Gastrocnemius medialis (tissue), 4 donors: Measurements from ENCODE around the gene COPS9. TPM values are rescaled to one million over a fixed set of nuclear protein-coding genes. Genes with fewer than 3 reads are reported as not detected.

Source experiments
- ATAC-seq, 2 donors: fragments of 150-250 bp; one replicate each; pipeline ENCODE4 v1.9.1; 2016
- DNase-seq, 2 donors: peaks; one replicate each; pipeline ENCODE4 v3.0.0-alpha.2; 2019
- H3K27ac ChIP-seq, 4 donors: fragments of 200-600 bp; sonication (generic); 1 replicate in 1 of 4; 2 replicates in 3 of 4; pipeline ENCODE4 v1.5.1; 2016 to 2018; ENCODE audit warnings: mild to moderate bottlenecking in 2 of 4, moderate library complexity in 1 of 4
- H3K27me3 ChIP-seq, 3 donors: fragments of 200-600 bp; sonication (generic) in 2 of 3; 1 replicate in 1 of 3; 2 replicates in 2 of 3; pipeline versions ENCODE4 v1.5.1 to v1.6.0; 2016 to 2019; ENCODE audit warnings: mild to moderate bottlenecking in 1 of 3, moderate library complexity in 1 of 3
- H3K36me3 ChIP-seq, 2 donors: fragments of 200-600 bp; sonication (generic) in 1 of 2; one replicate each; pipeline ENCODE4 v1.5.1; 2017 to 2018
- H3K4me1 ChIP-seq, 2 donors: fragments of 200-600 bp; sonication (generic) in 1 of 2; one replicate each; pipeline ENCODE4 v1.5.1; 2016 to 2017; ENCODE audit warnings: mild to moderate bottlenecking in 2 of 2
- H3K4me3 ChIP-seq, 4 donors: fragments of 200-600 bp; sonication (generic) in 3 of 4; 1 replicate in 1 of 4; 2 replicates in 3 of 4; pipeline ENCODE4 v1.5.1; 2016 to 2019; ENCODE audit warnings: mild to moderate bottlenecking in 2 of 4
- H3K9me3 ChIP-seq, 3 donors: fragments of 200-600 bp; sonication (generic) in 2 of 3; 1 replicate in 1 of 3; 2 replicates in 2 of 3; pipeline ENCODE4 v1.5.1; 2016 to 2019
- CTCF ChIP-seq, 5 experiments: fragments of 450-650 bp in 3 of 5; fragments of 200-600 bp in 2 of 5; sonication (generic) in 2 of 5; IDR thresholded peaks in 4 of 5; conservative IDR thresholded peaks in 1 of 5; 1 replicate in 4 of 5; 2 replicates in 1 of 5; pipeline ENCODE4 v1.5.1; 2016 to 2019; ENCODE audit warnings: antibody characterized with exemption in 5 of 5, mild to moderate bottlenecking in 3 of 5, moderate library complexity in 3 of 5
- POLR2A ChIP-seq, 2 donors: fragments of 450-650 bp; IDR thresholded peaks; one replicate each; pipeline ENCODE4 v1.6.1; 2017; ENCODE audit warnings: antibody characterized with exemption in 2 of 2, mild to moderate bottlenecking in 2 of 2, moderate library complexity in 2 of 2
- in situ Hi-C, 4 donors: fragments of 200-750 bp; cut with MboI; loops; one replicate each; pipeline versions ENCODE4 v1.15.0 to v1.8.0; 2017; ENCODE audit warnings: low sequenced_read_pairs in 4 of 4
- intact Hi-C: fragments of 100-400 bp; cut with DNase I; formaldehyde crosslinking; loops from one replicate; pipeline ENCODE4 v1.15.1; 2023; ENCODE audit warnings: low total_unique reads
- total RNA-seq, 4 donors: library from RNA; depleted of rRNA; stranded (reverse); fragments of >200 nt; gene quantifications; one replicate each; pipeline versions ENCODE4 v1.1.0 to v1.2.3, GENCODE V29; 2016

The COPS9 gene
- total RNA-seq, 4 donors from 2014 or later, result 163 to 219 (median 193) TPM

DNA sequence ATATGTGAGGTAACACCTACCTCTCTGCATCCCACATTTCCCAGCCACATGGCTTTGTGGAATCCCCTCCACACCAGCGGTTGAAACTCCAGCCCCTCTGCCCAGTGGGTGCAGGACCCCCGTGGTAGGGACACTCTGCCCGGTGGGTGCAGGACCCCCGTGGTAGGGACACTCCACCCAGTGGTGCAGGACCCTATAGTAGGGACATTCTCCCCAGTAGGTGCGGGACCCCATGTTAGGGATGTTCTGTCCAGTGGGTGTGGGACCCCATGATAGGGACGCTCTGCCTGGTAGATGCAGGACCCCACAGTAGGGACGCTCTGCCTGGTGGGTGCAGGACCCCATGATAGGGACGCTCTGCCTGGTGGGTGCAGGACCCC, 11.5 kb downstream of the COPS9 start:
- Histone ChIP-seq H3K27ac (no peak overlapping the region), H3K9me3 (no peaks in the 10 kb centered on the region), H3K4me1 (peaks cover 12 to 15% of the 10 kb centered on the region in 2 donors), H3K36me3 (peaks cover 0 to 6% of the 10 kb centered on the region in 2 donors), H3K27me3 (no peaks in the 10 kb centered on the region), H3K4me3 (no peak overlapping the region)
- in situ Hi-C loops, result loop anchor here in 1 of 4 donors (25.0 kb wide), 1 partner anchor 1087 kb away; no protein-coding TSS in a partner anchor
- ATAC-seq, result no peak
- intact Hi-C loops, result no loop called here
- DNase-seq, result no peak
- TF ChIP-seq POLR2A (IDR thresholded peaks at IDR 0.05) (no peak), CTCF (IDR thresholded peaks at IDR 0.05 in 4 of 5, conservative IDR thresholded peaks at IDR 0.05 in 1 of 5) (no peak)

DNA sequence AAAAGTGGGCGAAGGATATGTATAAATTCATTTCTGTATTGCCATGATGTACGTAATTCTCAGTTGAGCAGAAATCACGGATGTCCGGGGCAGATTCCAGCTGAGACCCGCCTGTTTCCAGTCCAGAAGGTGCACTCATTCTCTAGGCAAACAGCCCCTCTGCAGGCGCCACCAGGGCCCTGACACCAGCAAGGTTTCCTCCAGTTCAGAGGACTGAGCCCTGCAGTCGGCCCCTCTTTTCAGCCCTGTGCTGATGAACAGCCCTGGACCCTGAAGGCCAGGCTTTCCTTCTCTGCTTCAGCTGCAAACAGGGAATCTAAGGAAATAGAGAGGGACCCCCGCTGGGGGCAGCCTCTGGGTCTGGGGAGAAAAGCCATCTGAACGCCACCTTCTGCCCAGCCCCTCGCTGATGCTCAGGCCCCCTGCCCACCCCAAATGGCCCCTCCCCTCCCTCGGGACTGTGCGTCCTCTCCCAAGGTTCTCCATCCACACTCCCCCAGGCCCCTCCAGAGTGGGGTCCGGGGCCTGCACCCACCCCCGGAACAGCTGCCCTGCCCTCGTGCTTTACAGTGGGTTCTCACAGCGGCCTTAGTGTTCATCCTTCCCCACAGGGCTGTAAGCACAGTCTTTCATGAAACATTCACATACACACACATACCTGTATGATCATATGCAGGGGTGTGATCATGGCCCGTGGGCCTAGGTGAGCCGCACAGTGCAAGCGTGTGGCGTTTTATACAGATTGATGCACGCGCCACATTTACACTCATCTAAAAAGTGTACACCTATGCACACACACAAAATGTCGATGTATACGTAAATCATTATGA, 12.1 kb downstream of the COPS9 start:
- no peak overlapping the region for H3K27ac ChIP-seq
- H3K4me3 ChIP-seq, result no peak overlapping the region
- TF ChIP-seq CTCF (IDR thresholded peaks at IDR 0.05 in 4 of 5, conservative IDR thresholded peaks at IDR 0.05 in 1 of 5) (no peak), POLR2A (IDR thresholded peaks at IDR 0.05) (no peak)
- no peaks in the 10 kb centered on the region for H3K36me3 ChIP-seq
- ATAC-seq (no peak), DNase-seq (no peak)
- no peaks in the 10 kb centered on the region for H3K9me3 ChIP-seq
- no peaks in the 10 kb centered on the region for H3K27me3 ChIP-seq
- in situ Hi-C loops (no loop called here), intact Hi-C loops (no loop called here)
- peaks cover 12 to 13% of the 10 kb centered on the region in 2 donors for H3K4me1 ChIP-seq

DNA sequence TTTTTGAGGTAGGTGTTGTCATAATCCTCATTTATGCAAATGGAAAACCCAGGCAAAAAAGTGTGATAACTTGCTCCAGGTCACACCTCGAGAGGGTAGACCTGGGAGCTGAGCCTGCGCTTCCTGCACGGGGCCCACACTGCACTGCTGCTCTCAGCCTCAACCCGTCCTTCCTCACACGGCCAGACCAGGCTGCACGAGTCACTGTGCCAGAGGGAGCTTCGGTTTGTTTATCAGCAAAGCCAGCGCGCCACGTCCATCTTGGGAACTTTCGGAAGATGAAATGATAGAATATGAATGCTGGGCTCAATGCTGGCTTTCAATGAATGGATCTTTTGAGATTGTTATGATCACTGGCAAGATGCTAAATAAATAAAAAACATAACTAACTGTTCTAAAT, 14.4 kb downstream of the COPS9 start:
- ATAC-seq (no peak), DNase-seq (no peak)
- H3K9me3 ChIP-seq, result no peaks in the 10 kb centered on the region
- intact Hi-C loops (no loop called here), in situ Hi-C loops (no loop called here)
- no peak overlapping the region for H3K27ac ChIP-seq
- TF ChIP-seq CTCF (IDR thresholded peaks at IDR 0.05 in 4 of 5, conservative IDR thresholded peaks at IDR 0.05 in 1 of 5) (no peak), POLR2A (IDR thresholded peaks at IDR 0.05) (no peak)
- no peak overlapping the region for H3K4me3 ChIP-seq
- no peaks in the 10 kb centered on the region for H3K36me3 ChIP-seq
- H3K4me1 ChIP-seq, result no peaks in the 10 kb centered on the region
- H3K27me3 ChIP-seq, result no peaks in the 10 kb centered on the region

DNA sequence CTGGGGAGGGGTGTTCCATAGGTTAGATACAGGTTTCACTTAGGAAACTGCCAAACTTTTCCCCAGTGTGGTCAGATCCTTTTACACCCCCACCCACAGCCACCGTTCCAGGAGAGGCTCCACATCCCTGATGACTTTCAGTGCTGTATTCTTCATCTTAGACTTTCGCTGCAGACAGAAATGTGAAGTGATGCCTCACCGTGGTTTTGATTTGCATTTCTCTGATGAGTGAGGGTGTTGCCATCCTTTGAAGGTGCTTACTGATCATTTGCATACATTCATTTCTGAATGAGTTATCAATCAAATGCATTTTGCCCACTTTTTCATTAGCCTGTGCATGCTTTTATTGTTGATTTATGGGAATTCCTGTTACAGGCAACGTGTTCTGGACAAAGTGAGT, 14.9 kb downstream of the COPS9 start:
- no peaks in the 10 kb centered on the region for H3K27me3 ChIP-seq
- no peak overlapping the region for H3K27ac ChIP-seq
- ATAC-seq, result no peak
- no peaks in the 10 kb centered on the region for H3K4me1 ChIP-seq
- TF ChIP-seq POLR2A (IDR thresholded peaks at IDR 0.05) (no peak), CTCF (IDR thresholded peaks at IDR 0.05 in 4 of 5, conservative IDR thresholded peaks at IDR 0.05 in 1 of 5) (no peak)
- no peak overlapping the region for H3K4me3 ChIP-seq
- intact Hi-C loops, result no loop called here
- H3K36me3 ChIP-seq, result no peaks in the 10 kb centered on the region
- no peaks in the 10 kb centered on the region for H3K9me3 ChIP-seq
- in situ Hi-C loops, result no loop called here
- DNase-seq, result no peak
